ENCODE measurements around the gene PCYT1B.
"Not testable (repeated sequence)": the region's sequence is repeated elsewhere in the genome, so short reads cannot be mapped to it uniquely, and the experiment has no call there.

PCYT1B gene

DNA sequence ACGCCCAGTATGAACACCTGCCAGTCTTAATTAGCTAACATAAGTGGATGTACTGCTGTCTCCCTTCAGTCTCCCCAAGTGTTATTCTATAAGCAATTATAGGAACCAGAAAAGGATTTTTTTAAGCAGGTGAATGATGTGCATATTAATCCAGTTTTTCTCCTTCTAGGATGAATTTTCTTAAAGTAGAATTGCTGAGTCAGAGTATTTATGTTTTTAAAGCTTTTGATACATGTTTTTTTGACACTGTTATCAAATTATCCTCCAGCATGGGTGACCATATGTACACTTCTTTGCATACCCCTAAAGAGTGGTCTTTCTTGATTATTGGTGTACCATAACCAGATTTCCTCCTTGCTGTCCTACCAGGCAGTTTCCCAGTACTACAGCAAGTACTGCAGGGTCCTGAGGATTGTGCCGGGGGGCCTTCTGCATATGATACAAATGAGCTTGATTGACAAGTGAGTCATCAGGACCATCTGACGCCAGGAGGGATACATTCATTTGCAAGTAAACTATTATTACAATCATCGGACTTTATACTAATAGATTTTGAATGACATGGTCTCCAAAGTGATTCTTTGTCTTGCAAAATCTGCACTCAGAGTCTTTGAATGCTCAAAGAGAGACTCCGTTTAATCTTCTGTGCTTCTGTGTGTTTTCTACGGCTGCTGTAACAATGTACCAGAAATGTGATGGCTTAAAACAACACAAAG is 10.7 kb upstream of the PCYT1B start:
- no peak overlapping the region for H3K4me3 ChIP-seq (ENCODE audit: low read depth, low read length)
- DNase-seq: no peak
- H3K9me3 ChIP-seq (ENCODE audit: severe bottlenecking): no peaks in the 10 kb centered on the region
- H3K27me3 ChIP-seq (ENCODE audit: insufficient read depth, low read depth, severe bottlenecking): no peaks in the 10 kb centered on the region
- H3K27ac ChIP-seq: no peak overlapping the region
- H3K36me3 ChIP-seq: no peaks in the 10 kb centered on the region
- TF ChIP-seq, protein P1, sequence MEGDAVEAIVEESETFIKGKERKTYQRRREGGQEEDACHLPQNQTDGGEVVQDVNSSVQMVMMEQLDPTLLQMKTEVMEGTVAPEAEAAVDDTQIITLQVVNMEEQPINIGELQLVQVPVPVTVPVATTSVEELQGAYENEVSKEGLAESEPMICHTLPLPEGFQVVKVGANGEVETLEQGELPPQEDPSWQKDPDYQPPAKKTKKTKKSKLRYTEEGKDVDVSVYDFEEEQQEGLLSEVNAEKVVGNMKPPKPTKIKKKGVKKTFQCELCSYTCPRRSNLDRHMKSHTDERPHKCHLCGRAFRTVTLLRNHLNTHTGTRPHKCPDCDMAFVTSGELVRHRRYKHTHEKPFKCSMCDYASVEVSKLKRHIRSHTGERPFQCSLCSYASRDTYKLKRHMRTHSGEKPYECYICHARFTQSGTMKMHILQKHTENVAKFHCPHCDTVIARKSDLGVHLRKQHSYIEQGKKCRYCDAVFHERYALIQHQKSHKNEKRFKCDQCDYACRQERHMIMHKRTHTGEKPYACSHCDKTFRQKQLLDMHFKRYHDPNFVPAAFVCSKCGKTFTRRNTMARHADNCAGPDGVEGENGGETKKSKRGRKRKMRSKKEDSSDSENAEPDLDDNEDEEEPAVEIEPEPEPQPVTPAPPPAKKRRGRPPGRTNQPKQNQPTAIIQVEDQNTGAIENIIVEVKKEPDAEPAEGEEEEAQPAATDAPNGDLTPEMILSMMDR (IDR thresholded peaks at IDR 0.05; ENCODE audit: low read depth, low read length): no peak

DNA sequence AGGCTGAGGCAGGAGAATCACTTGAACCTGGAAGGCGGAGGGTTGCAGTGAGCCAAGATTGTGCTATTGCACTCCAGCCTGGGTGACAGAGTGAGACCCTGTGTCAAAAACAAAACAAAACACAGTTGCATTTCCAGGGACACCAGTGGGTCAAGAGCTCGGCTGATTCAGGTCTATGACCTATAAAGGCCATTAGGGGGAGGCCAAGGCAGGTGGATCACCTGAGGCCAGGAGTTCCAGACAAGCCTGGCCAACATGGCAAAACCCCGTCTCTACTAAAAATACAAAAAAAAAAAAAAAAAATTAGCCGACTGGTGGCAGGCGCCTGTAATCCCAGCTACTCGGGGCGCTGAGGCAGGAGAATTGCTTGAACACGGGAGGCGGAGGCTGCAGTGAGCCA is 8.5 kb upstream of the PCYT1B start:
- not testable (repeated sequence) for H3K36me3 ChIP-seq; H3K9me3 ChIP-seq (ENCODE audit: severe bottlenecking); DNase-seq; H3K4me3 ChIP-seq (ENCODE audit: low read depth, low read length); H3K27me3 ChIP-seq (ENCODE audit: insufficient read depth, low read depth, severe bottlenecking); H3K27ac ChIP-seq
- TF ChIP-seq, protein P1 (IDR thresholded peaks at IDR 0.05; ENCODE audit: low read depth, low read length): peak; percentile 26; the same call in 1 of the 2 replicates

DNA sequence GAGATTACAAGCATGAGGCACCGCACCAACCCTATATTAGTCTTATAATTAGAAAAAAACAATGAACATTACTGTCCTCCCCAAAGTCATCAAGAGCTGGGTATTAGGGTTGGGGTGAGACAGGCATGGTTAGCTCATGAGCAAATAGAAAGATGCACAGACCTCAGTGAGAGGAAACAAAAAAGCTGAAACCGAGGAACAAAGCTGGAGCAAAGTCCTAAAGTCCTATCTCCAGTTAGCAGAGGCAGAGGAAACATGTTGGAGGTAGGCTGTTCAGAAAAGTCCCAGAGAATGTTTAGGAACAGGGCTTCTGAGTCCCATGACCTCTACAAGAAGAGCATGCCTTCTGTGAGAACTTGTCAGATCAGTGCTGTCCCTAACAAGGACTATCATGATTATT is 4.6 kb upstream of the PCYT1B start:
- Histone ChIP-seq H3K4me3 (ENCODE audit: low read depth, low read length) (no peak overlapping the region), H3K27me3 (ENCODE audit: insufficient read depth, low read depth, severe bottlenecking) (peaks cover 6% of the 10 kb centered on the region), H3K36me3 (no peaks in the 10 kb centered on the region), H3K27ac (no peak overlapping the region), H3K9me3 (ENCODE audit: severe bottlenecking) (no peaks in the 10 kb centered on the region)
- DNase-seq: no peak
- TF ChIP-seq, protein P1 (IDR thresholded peaks at IDR 0.05; ENCODE audit: low read depth, low read length): no peak

DNA sequence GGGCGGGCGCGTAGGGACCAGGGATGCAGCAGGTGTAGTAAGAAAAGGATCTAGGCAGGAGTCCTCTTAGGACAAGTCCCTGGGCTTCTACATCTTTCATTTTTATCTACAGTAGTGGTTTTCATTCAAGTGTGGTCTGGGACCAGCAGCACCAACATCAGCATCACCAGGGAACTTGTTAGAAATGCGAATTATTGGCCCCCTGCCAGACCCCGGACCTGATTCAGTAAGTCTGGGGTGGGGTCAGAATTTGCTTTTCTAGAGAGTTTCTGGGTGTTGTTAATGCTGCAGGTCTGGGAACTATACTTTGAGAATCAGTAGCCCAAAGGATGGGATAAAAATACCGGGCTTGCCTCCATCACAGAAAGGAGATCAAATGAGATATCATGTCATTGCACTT is 1.3 kb upstream of the PCYT1B start:
- H3K27ac ChIP-seq: no peak overlapping the region
- no peak overlapping the region for H3K4me3 ChIP-seq (ENCODE audit: low read depth, low read length)
- no peak for DNase-seq
- H3K36me3 ChIP-seq: no peaks in the 10 kb centered on the region
- no peaks in the 10 kb centered on the region for H3K9me3 ChIP-seq (ENCODE audit: severe bottlenecking)
- H3K27me3 ChIP-seq (ENCODE audit: insufficient read depth, low read depth, severe bottlenecking): peaks cover 12% of the 10 kb centered on the region
- TF ChIP-seq, protein P1 (IDR thresholded peaks at IDR 0.05; ENCODE audit: low read depth, low read length): no peak

DNA sequence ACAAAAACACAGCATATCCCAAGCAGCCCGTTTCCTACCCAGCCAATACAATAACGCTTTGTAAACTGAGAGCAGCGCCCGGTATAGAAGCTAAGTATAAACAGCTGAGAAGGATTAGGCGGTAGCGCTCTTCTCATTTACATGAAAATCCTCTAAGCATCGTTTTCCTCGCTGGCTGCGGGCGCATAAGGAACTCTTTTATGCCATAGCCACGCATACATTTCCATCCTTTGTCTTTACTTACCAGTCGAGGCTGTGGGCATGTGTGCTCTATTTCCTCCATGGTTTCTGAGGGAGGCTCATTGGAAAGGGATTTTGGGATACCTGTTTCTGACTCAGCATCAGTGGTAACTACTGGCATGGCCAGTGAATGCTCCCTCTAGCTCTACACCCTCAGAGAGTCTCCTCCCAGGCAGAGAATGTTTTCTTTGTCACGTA is 383 bp downstream of the PCYT1B start:
- Histone ChIP-seq H3K36me3 (no peaks in the 10 kb centered on the region), H3K9me3 (ENCODE audit: severe bottlenecking) (no peaks in the 10 kb centered on the region), H3K27ac (no peak overlapping the region), H3K27me3 (ENCODE audit: insufficient read depth, low read depth, severe bottlenecking) (peaks cover 12% of the 10 kb centered on the region), H3K4me3 (ENCODE audit: low read depth, low read length) (no peak overlapping the region)
- TF ChIP-seq, protein P1 (IDR thresholded peaks at IDR 0.05; ENCODE audit: low read depth, low read length): no peak
- peak; percentile 10 for DNase-seq

DNA sequence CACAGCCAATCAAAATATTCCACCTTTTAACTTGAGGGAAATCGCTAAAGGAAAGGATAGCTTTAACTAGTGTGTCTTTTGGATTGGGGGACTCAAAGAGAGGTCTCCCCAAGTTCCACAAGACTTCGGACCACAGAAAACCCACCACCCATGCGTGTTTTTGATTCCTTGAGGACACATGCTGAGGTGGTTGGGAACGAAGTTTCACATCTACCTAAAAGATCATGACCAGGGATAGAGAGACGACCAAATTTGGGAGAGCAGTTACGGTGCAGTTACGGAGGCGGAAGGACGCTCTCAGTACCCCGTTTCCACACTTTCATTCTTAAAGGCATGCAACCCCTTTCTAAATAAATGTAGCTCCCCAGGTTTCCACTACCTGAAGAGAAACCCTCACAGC is 1.1 kb downstream of the PCYT1B start:
- no peaks in the 10 kb centered on the region for H3K9me3 ChIP-seq (ENCODE audit: severe bottlenecking)
- no peak overlapping the region for H3K4me3 ChIP-seq (ENCODE audit: low read depth, low read length)
- H3K36me3 ChIP-seq: no peaks in the 10 kb centered on the region
- DNase-seq: no peak
- peaks cover 12% of the 10 kb centered on the region for H3K27me3 ChIP-seq (ENCODE audit: insufficient read depth, low read depth, severe bottlenecking)
- no peak overlapping the region for H3K27ac ChIP-seq
- TF ChIP-seq, protein P1 (IDR thresholded peaks at IDR 0.05; ENCODE audit: low read depth, low read length): no peak
